DOHH2 (cell line): ENCODE results near the gene PDE8A.

ENCODE experiments used
- H3F3A ChIP-seq: fragments of 200-600 bp; sonication (generic), shearing (Covaris generic); 2 replicates; pipeline ENCODE4 v1.6.0; 2016; ENCODE audit warnings: antibody characterized with exemption, mild to moderate bottlenecking; ENCODE audit not compliant: control insufficient read depth, insufficient read depth
- H3K27ac ChIP-seq: fragments of 200-600 bp; sonication (generic); 2 replicates; pipeline ENCODE4 v1.5.1; 2014; ENCODE audit warnings: low read depth, mild to moderate bottlenecking, low read length, moderate library complexity
- H3K27me3 ChIP-seq: fragments of 200-600 bp; sonication (generic); 2 replicates; pipeline ENCODE4 v1.6.1; 2014; ENCODE audit warnings: mild to moderate bottlenecking, low read length, mixed read lengths; ENCODE audit not compliant: control insufficient read depth
- H3K36me3 ChIP-seq: fragments of 200-600 bp; sonication (generic); 2 replicates; pipeline ENCODE4 v1.6.1; 2014; ENCODE audit warnings: mild to moderate bottlenecking, low read length, moderate library complexity, mixed read lengths; ENCODE audit not compliant: control insufficient read depth
- H3K4me1 ChIP-seq: fragments of 200-600 bp; sonication (generic); 2 replicates; pipeline ENCODE4 v1.6.1; 2014; ENCODE audit warnings: mild to moderate bottlenecking, low read length, mixed read lengths; ENCODE audit not compliant: control insufficient read depth
- H3K4me2 ChIP-seq: fragments of 200-600 bp; sonication (generic); 2 replicates; pipeline ENCODE4 v1.6.0; 2014; ENCODE audit warnings: mild to moderate bottlenecking, low read length, moderate library complexity
- H3K4me3 ChIP-seq: fragments of 200-600 bp; sonication (generic); 2 replicates; pipeline ENCODE4 v1.5.1; 2014; ENCODE audit warnings: mild to moderate bottlenecking, low read length, mixed read lengths
- H3K79me2 ChIP-seq: fragments of 200-600 bp; sonication (generic); 2 replicates; pipeline ENCODE4 v1.6.1; 2014; ENCODE audit warnings: mild to moderate bottlenecking, low read length, mixed read lengths; ENCODE audit not compliant: control insufficient read depth
- H3K9me2 ChIP-seq: fragments of 200-600 bp; sonication (generic); replicated peaks from 2 replicates; pipeline ENCODE4 v1.6.1; 2014; ENCODE audit warnings: mild to moderate bottlenecking, low read length, mixed read lengths; ENCODE audit not compliant: control insufficient read depth
- H3K9me3 ChIP-seq: fragments of 200-600 bp; sonication (generic); 2 replicates; pipeline ENCODE4 v1.6.1; 2014; ENCODE audit warnings: antibody characterized with exemption, low read length, mixed read lengths; ENCODE audit not compliant: control insufficient read depth, insufficient read depth
- H4K20me1 ChIP-seq: fragments of 200-600 bp; sonication (generic); 2 replicates; pipeline ENCODE4 v1.6.0; 2014; ENCODE audit warnings: low read depth, mild to moderate bottlenecking, antibody characterized with exemption, low read length, moderate library complexity; ENCODE audit not compliant: control insufficient read depth, insufficient read depth
- EZH2phosphoT487 ChIP-seq: fragments of 200-600 bp; sonication (generic); IDR thresholded peaks from 2 replicates; pipeline ENCODE4 v1.6.1; 2017; ENCODE audit warnings: borderline replicate concordance, mild to moderate bottlenecking, antibody characterized with exemption, low read length, moderate library complexity, mixed read lengths
- TF ChIP-seq, protein P1 (sequence below): fragments of 200-600 bp; sonication (generic); IDR thresholded peaks from one replicate; pipeline ENCODE4 v1.5.1; 2014; ENCODE audit warnings: antibody characterized with exemption, mild to moderate bottlenecking, low read depth, low read length; ENCODE audit not compliant: poor library complexity, severe bottlenecking

The PDE8A gene

GRCh38 chr15:84949845-84950569 lies 31.6 kb upstream of the PDE8A start:
- TF ChIP-seq, protein P1, sequence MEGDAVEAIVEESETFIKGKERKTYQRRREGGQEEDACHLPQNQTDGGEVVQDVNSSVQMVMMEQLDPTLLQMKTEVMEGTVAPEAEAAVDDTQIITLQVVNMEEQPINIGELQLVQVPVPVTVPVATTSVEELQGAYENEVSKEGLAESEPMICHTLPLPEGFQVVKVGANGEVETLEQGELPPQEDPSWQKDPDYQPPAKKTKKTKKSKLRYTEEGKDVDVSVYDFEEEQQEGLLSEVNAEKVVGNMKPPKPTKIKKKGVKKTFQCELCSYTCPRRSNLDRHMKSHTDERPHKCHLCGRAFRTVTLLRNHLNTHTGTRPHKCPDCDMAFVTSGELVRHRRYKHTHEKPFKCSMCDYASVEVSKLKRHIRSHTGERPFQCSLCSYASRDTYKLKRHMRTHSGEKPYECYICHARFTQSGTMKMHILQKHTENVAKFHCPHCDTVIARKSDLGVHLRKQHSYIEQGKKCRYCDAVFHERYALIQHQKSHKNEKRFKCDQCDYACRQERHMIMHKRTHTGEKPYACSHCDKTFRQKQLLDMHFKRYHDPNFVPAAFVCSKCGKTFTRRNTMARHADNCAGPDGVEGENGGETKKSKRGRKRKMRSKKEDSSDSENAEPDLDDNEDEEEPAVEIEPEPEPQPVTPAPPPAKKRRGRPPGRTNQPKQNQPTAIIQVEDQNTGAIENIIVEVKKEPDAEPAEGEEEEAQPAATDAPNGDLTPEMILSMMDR, result no peak
- no peak for TF ChIP-seq EZH2phosphoT487
- Histone ChIP-seq H3K9me2 (no peaks in the 10 kb centered on the region), H3K27me3 (peaks cover 11% of the 10 kb centered on the region; the same call in 1 of the 2 replicates)

DNA sequence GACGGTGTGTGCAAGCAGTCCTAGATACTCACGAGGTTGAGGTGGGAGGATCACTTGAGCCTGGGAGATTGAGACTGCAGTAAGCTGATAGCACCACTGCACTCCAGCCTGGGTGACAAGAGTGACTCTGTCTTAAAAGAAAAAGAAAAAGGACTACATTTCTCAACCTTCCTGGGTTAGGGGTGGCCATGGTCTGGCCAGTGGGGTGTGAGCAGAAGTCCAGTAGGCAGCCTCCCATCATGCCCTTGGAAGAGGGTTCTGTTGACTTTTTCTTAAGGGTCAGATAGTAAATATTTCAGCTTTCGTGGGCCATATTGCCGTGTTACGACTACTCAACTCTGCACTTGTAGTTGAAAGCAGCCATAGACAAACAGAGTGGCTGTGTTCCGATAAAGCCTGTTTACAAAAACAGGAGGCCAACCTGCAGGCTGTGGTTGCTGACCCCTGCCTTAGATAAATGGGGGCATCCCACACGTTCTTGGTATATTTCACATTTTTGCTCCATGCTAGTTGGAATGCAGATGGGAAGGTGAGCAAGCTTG lies 31.0 kb upstream of the PDE8A start:
- no peaks in the 10 kb centered on the region for H3F3A ChIP-seq
- H3K9me2 ChIP-seq, result no peaks in the 10 kb centered on the region
- H4K20me1 ChIP-seq, result no peaks in the 10 kb centered on the region
- no peaks in the 10 kb centered on the region for H3K4me1 ChIP-seq
- no peaks in the 10 kb centered on the region for H3K79me2 ChIP-seq
- no peak overlapping the region for H3K4me2 ChIP-seq
- H3K4me3 ChIP-seq, result no peak overlapping the region
- H3K27ac ChIP-seq, result no peak overlapping the region
- no peaks in the 10 kb centered on the region for H3K36me3 ChIP-seq
- H3K27me3 ChIP-seq, result peaks cover 15% of the 10 kb centered on the region
- no peaks in the 10 kb centered on the region for H3K9me3 ChIP-seq
- no peak for TF ChIP-seq EZH2phosphoT487
- TF ChIP-seq, protein P1, result no peak

More at GRCh38 chr15:84949845-84950569, 31.6 kb upstream of the PDE8A start:
- H3K4me2 ChIP-seq, result no peak overlapping the region
- no peaks in the 10 kb centered on the region for H3K79me2 ChIP-seq
- no peak overlapping the region for H3K27ac ChIP-seq
- H3K36me3 ChIP-seq, result no peaks in the 10 kb centered on the region
- no peaks in the 10 kb centered on the region for H4K20me1 ChIP-seq
- H3K4me1 ChIP-seq, result no peaks in the 10 kb centered on the region
- H3K9me3 ChIP-seq, result no peaks in the 10 kb centered on the region
- no peak overlapping the region for H3K4me3 ChIP-seq
- no peaks in the 10 kb centered on the region for H3F3A ChIP-seq

- Histone ChIP-seq H3K9me2 (no peaks in the 10 kb centered on the region), H3K27me3 (peaks cover 21% of the 10 kb centered on the region), H3K4me1 (no peaks in the 10 kb centered on the region), H3K36me3 (no peaks in the 10 kb centered on the region), H3K27ac (no peak overlapping the region), H3K4me2 (no peak overlapping the region), H3K79me2 (no peaks in the 10 kb centered on the region), H4K20me1 (no peaks in the 10 kb centered on the region), H3F3A (no peaks in the 10 kb centered on the region), H3K4me3 (no peak overlapping the region), H3K9me3 (no peaks in the 10 kb centered on the region)
- no peak for TF ChIP-seq EZH2phosphoT487
- TF ChIP-seq, protein P1, result no peak
Observed at GRCh38 chr15:84951736-84952135, 29.9 kb upstream of the PDE8A start.
